Fibroblast of skin of scalp (primary cell): ENCODE data around the gene ZNF354B.

Experiments
- DNase-seq: peaks from one replicate; pipeline ENCODE4 v3.0.0-alpha.2; 2013

The ZNF354B gene

GRCh38 chr5:178883815-178884430 lies 24.2 kb downstream of the ZNF354B start:
- DNase-seq: no peak

- DNase-seq: peak; percentile 58
Measured at GRCh38 chr5:178895615-178896571, 36.1 kb downstream of the ZNF354B start, which contains the start of gene ZFP2. Gene ZFP2, plus strand, starts transcription at chr5:178895913. Its CDS starts 35,401 bp downstream, at chr5:178931314.

GRCh38 chr5:178899289-178899688 lies 39.5 kb downstream of the ZNF354B start:
- DNase-seq: no peak

GRCh38 chr5:178902849-178903248 lies 43.1 kb downstream of the ZNF354B start:
- DNase-seq: no peak

GRCh38 chr5:178931846-178932760 lies 72.3 kb downstream of the ZNF354B start:
- no peak for DNase-seq
